A549 treated with ZK216348 at 1 μM for 4 hours (cell line): ENCODE measurements around the gene RASGEF1B. TPM values are rescaled to one million over a fixed set of nuclear protein-coding genes. Genes with fewer than 3 reads are reported as not detected.

Experiments
- total RNA-seq: library from RNA; stranded (reverse); fragments of 200-300 nt; extraction: Qiagen RNA extraction; gene quantifications from 5 replicates; pipeline ENCODE4 v1.2.3, GENCODE V29; 2022; ENCODE audit warnings: low read depth

The RASGEF1B gene
- not detected in 5 replicates for total RNA-seq

GRCh38 chr4:81471588-81472280 lies at the start of gene RASGEF1B:
RASGEF1B (minus strand) TSS chr4:81471907; CDS start chr4:81459508, 12,399 bp downstream.

